WTC11 (cell line): ENCODE measurements around the gene IL20. TPM values are rescaled to one million over a fixed set of nuclear protein-coding genes. Genes with fewer than 3 reads are reported as not detected.

Experiments used
- ATAC-seq: fragments of 200-7000 bp; cut with Tn5 transposase; 2 replicates; pipeline ENCODE4 v1.10.0; 2021; ENCODE audit warnings: mild to moderate bottlenecking, moderate library complexity
- CTCF ChIA-PET: fragments of 300-600 bp; sonication (Branson Sonifier 250); formaldehyde crosslinking; loops from one replicate; lab custom pipeline; 2021; ENCODE audit warnings: antibody characterized with exemption; lab: Charles Lee
- POLR2A ChIA-PET: fragments of 350-600 bp; sonication (Branson Sonifier 250); formaldehyde crosslinking; loops from one replicate; lab custom pipeline; 2021; ENCODE audit warnings: antibody characterized with exemption; lab: Charles Lee
- DNase-seq: peaks from one replicate; pipeline ENCODE4 v3.0.0; 2021; ENCODE audit warnings: low spot score
- H3K27ac Mint-ChIP-seq: 2 replicates; pipeline ENCODE4 v1.8.0; 2021; ENCODE audit warnings: mixed read lengths
- H3K27me3 Mint-ChIP-seq: 2 replicates; pipeline ENCODE4 v1.8.0; 2021; ENCODE audit warnings: low read depth, mild to moderate bottlenecking, moderate library complexity, mixed read lengths
- H3K36me3 Mint-ChIP-seq: 2 replicates; pipeline ENCODE4 v1.8.0; 2021; ENCODE audit warnings: mixed read lengths
- H3K4me1 Mint-ChIP-seq: 2 replicates; pipeline ENCODE4 v1.8.0; 2022; ENCODE audit warnings: mixed read lengths
- H3K4me3 Mint-ChIP-seq: 2 replicates; pipeline ENCODE4 v1.8.0; 2021; ENCODE audit warnings: mild to moderate bottlenecking, moderate library complexity, mixed read lengths
- H3K9me3 Mint-ChIP-seq: 2 replicates; pipeline ENCODE4 v1.8.0; 2021; ENCODE audit warnings: mixed read lengths
- CREM ChIP-seq: sonication (generic); formaldehyde crosslinking; IDR thresholded peaks from 2 replicates; pipeline ENCODE4 v1.8.1; 2022; ENCODE audit warnings: mild to moderate bottlenecking, missing genetic modification reagents, moderate library complexity
- CTCF ChIP-seq: fragments of 200-600 bp; IDR thresholded peaks from 2 replicates; pipeline ENCODE4 v1.8.0; 2022; ENCODE audit warnings: antibody characterized with exemption
- IRF2 ChIP-seq: sonication (generic); formaldehyde crosslinking; IDR thresholded peaks from 2 replicates; pipeline ENCODE4 v1.8.0; 2022; ENCODE audit warnings: low read depth, missing genetic modification reagents, borderline replicate concordance
- SMAD4 ChIP-seq: sonication (generic); formaldehyde crosslinking; IDR thresholded peaks from 2 replicates; pipeline ENCODE4 v1.8.0; 2022; ENCODE audit warnings: mild to moderate bottlenecking, missing genetic modification reagents
- SOX15 ChIP-seq: fragments of 250-450 bp; sonication (Bioruptor Pico); IDR thresholded peaks from 2 replicates; pipeline ENCODE4 v1.9.0; 2021; ENCODE audit warnings: mild to moderate bottlenecking
- STAT6 ChIP-seq: sonication (generic); formaldehyde crosslinking; conservative IDR thresholded peaks from 2 replicates; pipeline ENCODE4 v1.8.1; 2023; ENCODE audit warnings: mild to moderate bottlenecking, low read depth, missing genetic modification reagents, moderate library complexity
- USF1 ChIP-seq: sonication (generic); formaldehyde crosslinking; IDR thresholded peaks from 2 replicates; pipeline ENCODE4 v1.8.0; 2022; ENCODE audit warnings: mild to moderate bottlenecking, missing genetic modification reagents
- ZNF232 ChIP-seq: sonication (generic); formaldehyde crosslinking; IDR thresholded peaks from 2 replicates; pipeline ENCODE4 v1.8.0; 2022; ENCODE audit warnings: mild to moderate bottlenecking, missing genetic modification reagents
- ZNF396 ChIP-seq: fragments of 250-450 bp; sonication (Bioruptor Pico); IDR thresholded peaks from 2 replicates; pipeline ENCODE4 v1.8.0; 2021; ENCODE audit warnings: mild to moderate bottlenecking, moderate library complexity, borderline replicate concordance
- total RNA-seq: library from RNA; stranded (reverse); gene quantifications from 3 replicates; pipeline ENCODE4 v1.2.3, GENCODE V29; 2021
- TF ChIP-seq, protein P1 (sequence below): sonication (generic); formaldehyde crosslinking; IDR thresholded peaks from 2 replicates; pipeline ENCODE4 v1.8.0; 2022; ENCODE audit warnings: missing genetic modification reagents
- TF ChIP-seq, protein P2 (sequence below): sonication (generic); formaldehyde crosslinking; IDR thresholded peaks from 2 replicates; pipeline ENCODE4 v1.8.1; 2022; ENCODE audit warnings: mild to moderate bottlenecking, moderate library complexity, missing genetic modification reagents
- TF ChIP-seq, protein P3 (sequence below): fragments of 250-450 bp; sonication (Bioruptor Pico); IDR thresholded peaks from 2 replicates; pipeline ENCODE4 v1.8.0; 2021; ENCODE audit warnings: mild to moderate bottlenecking
- TF ChIP-seq, protein P4 (sequence below): sonication (generic); formaldehyde crosslinking; IDR thresholded peaks from 2 replicates; pipeline ENCODE4 v1.8.0; 2022; ENCODE audit warnings: mild to moderate bottlenecking, missing genetic modification reagents

Gene IL20
- total RNA-seq, 1 experiment from 2014 or later: not detected

- H3K27me3 Mint-ChIP-seq: peaks cover 9% of the 10 kb centered on the region
- CTCF ChIA-PET: interaction anchor here (0.6 to 1.9 kb wide), 6 partner anchors 16 to 409 kb away, joined by 3 to 8 read pairs (median 3); partner anchors contain the start of gene RASSF5
These were observed 50.7 kb downstream of the IL20 start for GRCh38 chr1:206916000-206916709.

More at GRCh38 chr1:206916000-206916709, 50.7 kb downstream of the IL20 start:
- H3K4me3 Mint-ChIP-seq: no peak overlapping the region
- no peaks in the 10 kb centered on the region for H3K4me1 Mint-ChIP-seq
- no peak for ATAC-seq
- POLR2A ChIA-PET: no interaction called here
- H3K36me3 Mint-ChIP-seq: no peaks in the 10 kb centered on the region
- no peaks in the 10 kb centered on the region for H3K9me3 Mint-ChIP-seq
- DNase-seq: no peak
- TF ChIP-seq, protein P1, sequence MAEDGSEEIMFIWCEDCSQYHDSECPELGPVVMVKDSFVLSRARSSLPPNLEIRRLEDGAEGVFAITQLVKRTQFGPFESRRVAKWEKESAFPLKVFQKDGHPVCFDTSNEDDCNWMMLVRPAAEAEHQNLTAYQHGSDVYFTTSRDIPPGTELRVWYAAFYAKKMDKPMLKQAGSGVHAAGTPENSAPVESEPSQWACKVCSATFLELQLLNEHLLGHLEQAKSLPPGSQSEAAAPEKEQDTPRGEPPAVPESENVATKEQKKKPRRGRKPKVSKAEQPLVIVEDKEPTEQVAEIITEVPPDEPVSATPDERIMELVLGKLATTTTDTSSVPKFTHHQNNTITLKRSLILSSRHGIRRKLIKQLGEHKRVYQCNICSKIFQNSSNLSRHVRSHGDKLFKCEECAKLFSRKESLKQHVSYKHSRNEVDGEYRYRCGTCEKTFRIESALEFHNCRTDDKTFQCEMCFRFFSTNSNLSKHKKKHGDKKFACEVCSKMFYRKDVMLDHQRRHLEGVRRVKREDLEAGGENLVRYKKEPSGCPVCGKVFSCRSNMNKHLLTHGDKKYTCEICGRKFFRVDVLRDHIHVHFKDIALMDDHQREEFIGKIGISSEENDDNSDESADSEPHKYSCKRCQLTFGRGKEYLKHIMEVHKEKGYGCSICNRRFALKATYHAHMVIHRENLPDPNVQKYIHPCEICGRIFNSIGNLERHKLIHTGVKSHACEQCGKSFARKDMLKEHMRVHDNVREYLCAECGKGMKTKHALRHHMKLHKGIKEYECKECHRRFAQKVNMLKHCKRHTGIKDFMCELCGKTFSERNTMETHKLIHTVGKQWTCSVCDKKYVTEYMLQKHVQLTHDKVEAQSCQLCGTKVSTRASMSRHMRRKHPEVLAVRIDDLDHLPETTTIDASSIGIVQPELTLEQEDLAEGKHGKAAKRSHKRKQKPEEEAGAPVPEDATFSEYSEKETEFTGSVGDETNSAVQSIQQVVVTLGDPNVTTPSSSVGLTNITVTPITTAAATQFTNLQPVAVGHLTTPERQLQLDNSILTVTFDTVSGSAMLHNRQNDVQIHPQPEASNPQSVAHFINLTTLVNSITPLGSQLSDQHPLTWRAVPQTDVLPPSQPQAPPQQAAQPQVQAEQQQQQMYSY (CRISPR knock-in tag): no peak
- no peak for TF ChIP-seq STAT6
- no peak for TF ChIP-seq IRF2 (CRISPR knock-in tag)
- no peak for TF ChIP-seq CTCF
- TF ChIP-seq, protein P2, sequence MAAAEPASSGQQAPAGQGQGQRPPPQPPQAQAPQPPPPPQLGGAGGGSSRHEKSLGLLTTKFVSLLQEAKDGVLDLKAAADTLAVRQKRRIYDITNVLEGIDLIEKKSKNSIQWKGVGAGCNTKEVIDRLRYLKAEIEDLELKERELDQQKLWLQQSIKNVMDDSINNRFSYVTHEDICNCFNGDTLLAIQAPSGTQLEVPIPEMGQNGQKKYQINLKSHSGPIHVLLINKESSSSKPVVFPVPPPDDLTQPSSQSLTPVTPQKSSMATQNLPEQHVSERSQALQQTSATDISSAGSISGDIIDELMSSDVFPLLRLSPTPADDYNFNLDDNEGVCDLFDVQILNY: no peak
- no peak for TF ChIP-seq USF1 (CRISPR knock-in tag)
- TF ChIP-seq, protein P3, sequence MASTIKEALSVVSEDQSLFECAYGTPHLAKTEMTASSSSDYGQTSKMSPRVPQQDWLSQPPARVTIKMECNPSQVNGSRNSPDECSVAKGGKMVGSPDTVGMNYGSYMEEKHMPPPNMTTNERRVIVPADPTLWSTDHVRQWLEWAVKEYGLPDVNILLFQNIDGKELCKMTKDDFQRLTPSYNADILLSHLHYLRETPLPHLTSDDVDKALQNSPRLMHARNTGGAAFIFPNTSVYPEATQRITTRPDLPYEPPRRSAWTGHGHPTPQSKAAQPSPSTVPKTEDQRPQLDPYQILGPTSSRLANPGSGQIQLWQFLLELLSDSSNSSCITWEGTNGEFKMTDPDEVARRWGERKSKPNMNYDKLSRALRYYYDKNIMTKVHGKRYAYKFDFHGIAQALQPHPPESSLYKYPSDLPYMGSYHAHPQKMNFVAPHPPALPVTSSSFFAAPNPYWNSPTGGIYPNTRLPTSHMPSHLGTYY (CRISPR knock-in tag): no peak
- TF ChIP-seq ZNF232 (CRISPR knock-in tag): no peak
- TF ChIP-seq SMAD4 (CRISPR knock-in tag): no peak
- no peak for TF ChIP-seq SOX15
- no peak for TF ChIP-seq CREM (CRISPR knock-in tag)
- TF ChIP-seq ZNF396: no peak
- TF ChIP-seq, protein P4, sequence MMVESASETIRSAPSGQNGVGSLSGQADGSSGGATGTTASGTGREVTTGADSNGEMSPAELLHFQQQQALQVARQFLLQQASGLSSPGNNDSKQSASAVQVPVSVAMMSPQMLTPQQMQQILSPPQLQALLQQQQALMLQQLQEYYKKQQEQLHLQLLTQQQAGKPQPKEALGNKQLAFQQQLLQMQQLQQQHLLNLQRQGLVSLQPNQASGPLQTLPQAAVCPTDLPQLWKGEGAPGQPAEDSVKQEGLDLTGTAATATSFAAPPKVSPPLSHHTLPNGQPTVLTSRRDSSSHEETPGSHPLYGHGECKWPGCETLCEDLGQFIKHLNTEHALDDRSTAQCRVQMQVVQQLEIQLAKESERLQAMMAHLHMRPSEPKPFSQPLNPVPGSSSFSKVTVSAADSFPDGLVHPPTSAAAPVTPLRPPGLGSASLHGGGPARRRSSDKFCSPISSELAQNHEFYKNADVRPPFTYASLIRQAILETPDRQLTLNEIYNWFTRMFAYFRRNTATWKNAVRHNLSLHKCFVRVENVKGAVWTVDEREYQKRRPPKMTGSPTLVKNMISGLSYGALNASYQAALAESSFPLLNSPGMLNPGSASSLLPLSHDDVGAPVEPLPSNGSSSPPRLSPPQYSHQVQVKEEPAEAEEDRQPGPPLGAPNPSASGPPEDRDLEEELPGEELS (CRISPR knock-in tag): no peak
- no peak overlapping the region for H3K27ac Mint-ChIP-seq
